ENCODE results near the gene COL18A1. TPM values are rescaled to one million over a fixed set of nuclear protein-coding genes. Genes with fewer than 3 reads are reported as not detected.
"Not testable (repeated sequence)": the region's sequence is repeated elsewhere in the genome, so short reads cannot be mapped to it uniquely, and the experiment has no call there.

COL18A1 gene
- total RNA-seq, 6 experiments from 2014 or later, result 39.8 to 93.5 (median 86.8) TPM

GRCh38 chr21:45439901-45440461 is 35.0 kb downstream of the COL18A1 start:
- no peaks in the 10 kb centered on the region for H3K27me3 Mint-ChIP-seq (ENCODE audit: insufficient read depth)
- no peak for DNase-seq
- H3K36me3 Mint-ChIP-seq (ENCODE audit: low read depth), result peaks cover 11% of the 10 kb centered on the region; the same call in 1 of the 2 replicates
- TF ChIP-seq, protein P1, sequence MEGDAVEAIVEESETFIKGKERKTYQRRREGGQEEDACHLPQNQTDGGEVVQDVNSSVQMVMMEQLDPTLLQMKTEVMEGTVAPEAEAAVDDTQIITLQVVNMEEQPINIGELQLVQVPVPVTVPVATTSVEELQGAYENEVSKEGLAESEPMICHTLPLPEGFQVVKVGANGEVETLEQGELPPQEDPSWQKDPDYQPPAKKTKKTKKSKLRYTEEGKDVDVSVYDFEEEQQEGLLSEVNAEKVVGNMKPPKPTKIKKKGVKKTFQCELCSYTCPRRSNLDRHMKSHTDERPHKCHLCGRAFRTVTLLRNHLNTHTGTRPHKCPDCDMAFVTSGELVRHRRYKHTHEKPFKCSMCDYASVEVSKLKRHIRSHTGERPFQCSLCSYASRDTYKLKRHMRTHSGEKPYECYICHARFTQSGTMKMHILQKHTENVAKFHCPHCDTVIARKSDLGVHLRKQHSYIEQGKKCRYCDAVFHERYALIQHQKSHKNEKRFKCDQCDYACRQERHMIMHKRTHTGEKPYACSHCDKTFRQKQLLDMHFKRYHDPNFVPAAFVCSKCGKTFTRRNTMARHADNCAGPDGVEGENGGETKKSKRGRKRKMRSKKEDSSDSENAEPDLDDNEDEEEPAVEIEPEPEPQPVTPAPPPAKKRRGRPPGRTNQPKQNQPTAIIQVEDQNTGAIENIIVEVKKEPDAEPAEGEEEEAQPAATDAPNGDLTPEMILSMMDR (IDR thresholded peaks at IDR 0.05), result no peak
- no peak overlapping the region for H3K27ac Mint-ChIP-seq
- peaks cover 9% of the 10 kb centered on the region; the same call in 1 of the 2 replicates for H3K4me1 Mint-ChIP-seq (ENCODE audit: low read depth)
- no peaks in the 10 kb centered on the region for H3K9me3 Mint-ChIP-seq
- no peak overlapping the region for H3K4me3 Mint-ChIP-seq

GRCh38 chr21:45440736-45441350 is 35.9 kb downstream of the COL18A1 start:
- TF ChIP-seq, protein P1 (IDR thresholded peaks at IDR 0.05), result no peak
- H3K27ac Mint-ChIP-seq, result no peak overlapping the region
- H3K4me1 Mint-ChIP-seq (ENCODE audit: low read depth), result peaks cover 7% of the 10 kb centered on the region; the same call in 1 of the 2 replicates
- no peaks in the 10 kb centered on the region for H3K27me3 Mint-ChIP-seq (ENCODE audit: insufficient read depth)
- no peaks in the 10 kb centered on the region for H3K9me3 Mint-ChIP-seq
- H3K4me3 Mint-ChIP-seq, result no peak overlapping the region
- DNase-seq, result no peak
- peaks cover 20% of the 10 kb centered on the region for H3K36me3 Mint-ChIP-seq (ENCODE audit: low read depth)

GRCh38 chr21:45441431-45442255 is 36.7 kb downstream of the COL18A1 start:
- Mint-ChIP-seq H3K4me1 (ENCODE audit: low read depth) (no peaks in the 10 kb centered on the region), H3K36me3 (ENCODE audit: low read depth) (peaks cover 26% of the 10 kb centered on the region), H3K27me3 (ENCODE audit: insufficient read depth) (no peaks in the 10 kb centered on the region; the same call in 1 of the 2 replicates), H3K4me3 (no peak overlapping the region), H3K27ac (no peak overlapping the region), H3K9me3 (peaks cover 5% of the 10 kb centered on the region)
- TF ChIP-seq, protein P1 (IDR thresholded peaks at IDR 0.05), result no peak
- no peak for DNase-seq

DNA sequence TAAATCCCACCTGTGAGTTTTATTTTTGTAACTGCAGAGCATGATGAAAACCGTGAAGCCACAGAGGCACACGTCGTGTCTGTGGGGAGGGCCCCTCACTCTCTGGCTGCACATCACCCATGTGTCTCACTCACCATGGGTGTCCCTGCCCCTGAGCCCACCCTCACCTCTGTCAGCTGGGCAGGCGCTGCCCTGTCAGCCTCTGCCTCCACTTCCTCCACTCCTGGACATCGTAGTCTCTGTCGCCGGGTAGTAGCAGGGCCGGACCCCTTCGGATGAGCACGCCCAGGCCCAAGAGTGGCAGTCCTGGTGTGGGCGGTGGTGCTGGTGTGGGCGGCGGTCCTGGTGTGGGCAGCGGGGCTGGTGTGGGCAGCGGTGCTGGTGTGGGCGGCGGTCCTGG is 37.3 kb downstream of the COL18A1 start:
- Mint-ChIP-seq H3K27ac (no peak overlapping the region), H3K36me3 (ENCODE audit: low read depth) (peaks cover 27% of the 10 kb centered on the region), H3K27me3 (ENCODE audit: insufficient read depth) (no peaks in the 10 kb centered on the region; the same call in 1 of the 2 replicates), H3K4me3 (no peak overlapping the region), H3K4me1 (ENCODE audit: low read depth) (0 out of 2 replicates have a peak, but pooled peaks cover under 1% of the 10 kb centered on the region), H3K9me3 (peaks cover 5% of the 10 kb centered on the region)
- DNase-seq, result no peak
- TF ChIP-seq, protein P1 (IDR thresholded peaks at IDR 0.05), result no peak

- not testable (repeated sequence) for H3K4me3 Mint-ChIP-seq, H3K9me3 Mint-ChIP-seq
Measured at GRCh38 chr21:45442686-45443594, 38.0 kb downstream of the COL18A1 start.

More at GRCh38 chr21:45442686-45443594, 38.0 kb downstream of the COL18A1 start:
- H3K4me1 Mint-ChIP-seq (ENCODE audit: low read depth); DNase-seq; H3K27me3 Mint-ChIP-seq (ENCODE audit: insufficient read depth); H3K27ac Mint-ChIP-seq: not testable (repeated sequence)
- peaks cover 31% of the 10 kb centered on the region for H3K36me3 Mint-ChIP-seq (ENCODE audit: low read depth)
